GM18499 (cell line): ENCODE results near the gene NEU4.
"Not testable (repeated sequence)": the region's sequence is repeated elsewhere in the genome, so short reads cannot be mapped to it uniquely, and the experiment has no call there.

ENCODE experiments used
- ATAC-seq: cut with Tn5 transposase; IDR thresholded peaks from one replicate; pipeline ENCODE4 v1.9.1; 2021; ENCODE audit warnings: moderate number of reproducible peaks; ENCODE audit not compliant: insufficient read depth, unreplicated experiment

Gene NEU4

GRCh38 chr2:241808721-241809382 lies at the start of gene NEU4:
Gene NEU4 (plus strand): TSS chr2:241809193. CDS start chr2:241814485, 5,292 bp downstream.
- ATAC-seq = no peak

- ATAC-seq = not testable (repeated sequence)
These were observed 49.1 kb upstream of the NEU4 start for GRCh38 chr2:241759893-241760292.

DNA sequence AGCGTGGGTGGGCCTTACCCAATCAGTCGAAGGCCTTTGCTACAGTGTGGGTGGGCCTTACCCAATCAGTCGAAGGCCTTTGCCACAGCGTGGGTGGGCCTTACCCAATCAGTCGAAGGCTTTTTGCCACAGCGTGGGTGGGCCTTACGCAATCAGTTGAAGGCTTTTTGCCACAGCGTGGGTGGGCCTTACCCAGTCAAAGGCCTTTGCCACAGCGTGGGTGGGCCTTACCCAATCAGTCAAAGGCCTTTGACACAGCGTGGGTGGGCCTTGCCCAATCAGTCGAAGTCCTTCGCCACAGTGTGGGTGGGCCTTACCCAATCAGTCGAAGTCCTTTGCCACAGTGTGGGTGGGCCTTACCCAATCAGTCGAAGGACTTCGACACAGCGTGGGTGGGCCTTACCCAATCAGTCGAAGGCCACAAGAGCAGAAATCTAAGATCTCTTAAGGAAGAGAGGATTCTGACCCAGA lies 48.7 kb upstream of the NEU4 start:
- ATAC-seq = no peak

GRCh38 chr2:241762321-241762932 lies 46.6 kb upstream of the NEU4 start:
- ATAC-seq = no peak

DNA sequence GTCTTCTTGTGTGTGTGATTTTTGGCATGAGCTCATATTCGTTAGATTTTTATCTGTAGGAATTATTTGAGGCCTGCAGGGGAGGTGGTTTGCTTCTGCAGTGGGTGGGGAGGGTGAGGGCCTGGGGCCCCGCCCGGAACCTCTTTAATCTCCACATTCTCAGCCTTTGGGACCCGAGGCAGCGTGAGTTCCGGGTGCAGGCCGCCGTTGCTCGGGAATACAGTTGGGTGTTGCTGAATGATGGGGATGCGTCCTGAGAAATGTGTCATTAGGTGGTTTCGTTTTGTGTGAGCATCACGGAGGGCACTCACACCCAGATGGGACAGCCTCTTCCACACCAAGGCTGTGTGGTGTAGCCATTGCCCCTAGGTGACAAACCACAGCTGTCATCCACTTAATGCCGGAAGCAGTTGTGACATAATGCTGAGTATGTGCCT lies 46.0 kb upstream of the NEU4 start:
- no peak for ATAC-seq

- no peak for ATAC-seq
These were observed 45.3 kb upstream of the NEU4 start for GRCh38 chr2:241763551-241764274.

GRCh38 chr2:241764275-241765241 lies 44.4 kb upstream of the NEU4 start:
- ATAC-seq = no peak

DNA sequence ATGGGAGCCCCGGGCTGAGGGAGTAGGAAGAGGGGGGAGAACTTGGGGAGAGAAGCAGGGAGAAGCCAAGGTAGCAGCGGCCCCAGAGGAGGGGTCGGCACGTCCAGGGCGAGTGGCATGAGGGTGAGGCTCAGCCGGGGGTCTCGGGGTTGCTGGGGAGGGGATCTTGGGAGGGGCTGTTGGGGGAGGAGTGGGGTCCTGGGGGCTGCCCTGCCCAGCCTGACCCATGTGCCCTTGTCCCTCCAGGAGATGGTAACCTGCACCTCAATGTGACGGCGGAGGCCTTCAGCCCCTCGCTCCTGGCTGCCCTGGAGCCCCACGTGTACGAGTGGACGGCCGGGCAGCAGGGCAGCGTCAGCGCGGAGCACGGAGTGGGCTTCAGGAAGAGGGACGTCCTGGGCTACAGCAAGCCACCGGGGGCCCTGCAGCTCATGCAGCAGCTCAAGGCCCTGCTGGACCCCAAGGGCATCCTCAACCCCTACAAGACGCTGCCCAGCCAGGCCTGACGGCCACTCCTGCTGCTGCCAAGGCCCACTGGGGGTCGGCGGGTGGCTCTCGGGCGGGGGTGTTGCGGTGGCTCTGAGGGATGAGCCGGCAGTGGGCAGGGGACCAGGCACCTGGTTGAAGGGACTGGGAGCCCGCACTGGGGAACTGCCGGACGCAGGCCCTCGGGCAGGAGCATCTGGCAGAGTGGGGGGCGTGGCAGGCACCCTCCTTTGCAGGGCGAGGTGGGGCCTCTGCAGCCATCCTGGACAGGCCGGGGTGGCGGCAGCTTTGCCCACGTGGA lies 41.3 kb upstream of the NEU4 start:
- no peak for ATAC-seq

GRCh38 chr2:241768251-241768711 lies 40.7 kb upstream of the NEU4 start:
- ATAC-seq = no peak

- no peak for ATAC-seq
These were observed 40.1 kb upstream of the NEU4 start for GRCh38 chr2:241768850-241769249.

- ATAC-seq = no peak
These were observed 39.2 kb upstream of the NEU4 start for GRCh38 chr2:241769819-241770184.

DNA sequence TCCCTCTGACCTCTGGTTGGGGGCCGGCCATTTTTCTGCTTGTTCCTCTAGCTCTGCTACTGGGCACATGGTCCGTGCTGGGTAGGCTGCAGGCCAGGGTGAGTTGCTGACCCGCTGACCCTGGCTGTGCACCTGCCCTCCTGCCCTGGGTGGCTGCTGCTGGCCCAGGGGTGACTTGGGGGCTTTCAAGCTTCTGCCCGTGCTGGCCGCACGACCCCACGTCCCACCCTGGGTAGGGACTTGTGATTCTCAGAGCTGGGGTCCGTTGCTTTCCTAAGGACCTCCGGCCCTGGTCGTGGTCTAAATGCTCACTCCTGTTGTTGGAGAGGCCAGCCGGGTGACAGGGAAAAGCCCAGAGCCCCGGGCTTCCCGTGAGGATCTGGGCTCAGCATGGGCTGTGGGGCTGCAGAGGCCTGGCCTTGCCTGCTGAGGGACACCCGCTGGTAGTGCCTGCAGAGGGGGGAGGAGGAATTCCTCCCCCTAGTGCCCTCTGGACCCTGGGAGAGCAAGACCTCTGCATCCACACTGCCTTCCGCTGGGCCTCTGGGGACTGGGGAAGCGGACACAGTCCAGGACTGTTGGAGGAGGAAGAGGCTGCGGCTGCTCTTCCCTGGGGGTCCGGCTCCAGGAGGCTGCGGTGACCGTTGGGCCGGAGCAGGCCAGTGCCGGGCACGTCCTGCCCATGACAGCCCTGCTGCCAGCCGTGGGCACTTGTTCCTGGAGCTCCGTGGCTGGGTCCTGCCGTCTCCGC lies 38.6 kb upstream of the NEU4 start:
- ATAC-seq = no peak

- ATAC-seq = no peak
These were observed 38.1 kb upstream of the NEU4 start for GRCh38 chr2:241770936-241771285.

- no peak for ATAC-seq
These were observed 37.5 kb upstream of the NEU4 start for GRCh38 chr2:241771286-241772062.

DNA sequence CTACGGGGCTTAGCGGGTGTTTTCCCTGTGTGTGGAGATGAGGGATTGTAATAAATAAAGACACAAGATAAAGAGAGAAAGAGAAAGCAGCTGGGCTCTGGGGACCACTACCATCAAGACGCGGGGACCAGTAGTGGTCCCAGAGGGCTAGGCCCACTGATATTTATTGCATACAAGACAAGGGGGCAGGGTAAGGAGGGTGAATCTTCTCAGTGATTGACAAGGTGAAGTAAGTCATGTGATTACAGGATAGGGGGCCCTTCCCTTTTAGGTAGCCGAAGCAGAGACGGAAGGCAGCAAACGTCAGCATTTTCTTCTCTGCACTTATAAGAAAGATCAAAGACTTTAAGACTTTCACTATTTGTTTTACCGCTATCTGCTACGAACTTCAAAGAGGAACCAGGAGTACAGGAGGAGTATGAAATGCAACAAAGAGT lies 36.9 kb upstream of the NEU4 start:
- ATAC-seq = no peak

DNA sequence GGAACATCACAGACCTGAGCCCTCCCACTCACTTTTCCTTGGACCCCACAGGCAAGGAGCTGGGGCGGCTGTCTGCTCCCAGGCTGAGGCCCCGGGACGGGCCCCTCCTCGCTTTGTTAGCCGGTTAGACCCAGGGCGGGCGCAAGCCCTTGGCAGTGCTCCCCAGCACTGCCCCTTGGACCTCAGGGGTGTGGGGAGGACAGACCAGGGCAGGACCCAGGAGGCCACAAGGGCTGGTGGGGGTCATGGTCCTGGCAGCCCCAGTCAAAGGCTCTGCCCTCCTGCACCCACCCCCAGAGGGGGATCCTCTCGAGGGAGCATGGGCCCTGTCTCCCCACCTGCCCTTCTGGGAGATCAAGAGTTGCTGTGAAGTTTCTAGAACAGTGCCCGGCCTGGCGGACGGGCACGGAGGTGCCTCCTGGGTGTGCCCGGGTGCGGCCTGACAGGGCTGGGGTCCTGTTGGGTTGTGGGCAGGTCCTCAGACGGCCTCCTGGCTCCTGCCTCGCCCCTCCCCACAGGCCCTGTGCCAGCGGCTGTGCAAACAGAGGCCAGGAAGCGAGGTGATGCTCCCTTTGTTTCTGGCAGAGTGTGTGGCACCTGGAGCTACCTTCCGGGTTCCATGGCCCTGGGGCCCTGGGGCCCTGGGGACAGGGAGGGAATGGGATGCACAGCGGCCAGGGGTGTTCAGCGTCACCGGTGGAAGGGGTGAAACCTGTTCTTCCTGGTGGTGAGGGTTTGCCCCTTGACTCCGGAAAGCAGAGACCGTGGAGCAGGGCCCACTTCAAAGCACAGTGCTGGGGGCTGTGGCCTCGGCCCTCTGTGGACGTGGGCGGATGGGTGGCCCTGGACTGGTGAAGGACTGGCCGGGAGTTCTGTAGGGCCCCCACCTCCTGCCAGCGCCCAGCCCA lies 35.2 kb upstream of the NEU4 start:
- no peak for ATAC-seq
